CD4-positive, CD25-positive, alpha-beta regulatory T cell (primary cell): ENCODE measurements around the gene GALNT7. TPM values are rescaled to one million over a fixed set of nuclear protein-coding genes. Genes with fewer than 3 reads are reported as not detected.

Experiments
- ATAC-seq, 2 donors: fragments of 150-1000 bp; cut with Tn5 transposase; one replicate each; pipeline ENCODE4 v1.10.0; 2021; ENCODE audit warnings: low read depth in 2 of 2, moderate number of reproducible peaks in 2 of 2, moderate library complexity in 1 of 2
- DNase-seq, 3 donors: peaks; one replicate each; pipeline versions ENCODE4 v3.0.0 to v3.0.0-alpha.2; 2012 to 2022; ENCODE audit warnings: mixed read lengths in 1 of 3
- H3K27ac ChIP-seq: one replicate; pipeline ENCODE4 v1.7.0; 2013; ENCODE audit warnings: mild to moderate bottlenecking, low read length; ENCODE audit not compliant: insufficient read depth, poor library complexity, severe bottlenecking
- H3K27me3 ChIP-seq: one replicate; pipeline ENCODE4 v1.7.0; 2013; ENCODE audit warnings: low read length; ENCODE audit not compliant: control insufficient read depth, insufficient read depth
- H3K36me3 ChIP-seq: one replicate; pipeline ENCODE4 v1.7.0; 2013; ENCODE audit warnings: mild to moderate bottlenecking, low read length, moderate library complexity; ENCODE audit not compliant: control insufficient read depth, insufficient read depth
- H3K4me1 ChIP-seq: 2 replicates; pipeline ENCODE4 v1.7.0; 2013; ENCODE audit warnings: mild to moderate bottlenecking, low read length; ENCODE audit not compliant: insufficient read depth, control insufficient read depth, poor library complexity, severe bottlenecking
- H3K4me3 ChIP-seq: one replicate; pipeline ENCODE4 v1.7.0; 2013; ENCODE audit warnings: low read depth, mild to moderate bottlenecking, low read length, moderate library complexity
- H3K9me3 ChIP-seq, 2 experiments: 1 replicate in 1 of 2; 2 replicates in 1 of 2; pipeline ENCODE4 v1.7.0; 2013; ENCODE audit warnings: low read length in 2 of 2, mild to moderate bottlenecking in 1 of 2, moderate library complexity in 1 of 2; ENCODE audit not compliant: control insufficient read depth in 2 of 2
- H3K27ac Mint-ChIP-seq, 3 donors: one replicate each; pipeline ENCODE4 v1.8.0; 2020 to 2022; ENCODE audit warnings: mild to moderate bottlenecking in 3 of 3, mixed read lengths in 3 of 3, moderate library complexity in 2 of 3
- H3K27me3 Mint-ChIP-seq: one replicate; pipeline ENCODE4 v1.8.0; 2022; ENCODE audit warnings: mild to moderate bottlenecking, mixed read lengths
- H3K36me3 Mint-ChIP-seq: one replicate; pipeline ENCODE4 v1.8.0; 2020; ENCODE audit warnings: mixed read lengths
- H3K4me1 Mint-ChIP-seq, 4 donors: one replicate each; pipeline ENCODE4 v1.8.0; 2020 to 2022; ENCODE audit warnings: mixed read lengths in 4 of 4, mild to moderate bottlenecking in 1 of 4
- H3K4me3 Mint-ChIP-seq, 4 donors: one replicate each; pipeline ENCODE4 v1.8.0; 2020 to 2022; ENCODE audit warnings: mild to moderate bottlenecking in 4 of 4, mixed read lengths in 4 of 4, moderate library complexity in 3 of 4
- H3K9me3 Mint-ChIP-seq, 7 donors: one replicate each; pipeline ENCODE4 v1.8.0; 2020 to 2022; ENCODE audit warnings: mixed read lengths in 7 of 7, mild to moderate bottlenecking in 3 of 7, moderate library complexity in 2 of 7
- polyA plus RNA-seq, 4 donors: library from polyadenylated mRNA; unstranded; fragments of 300-500 nt; fragmentation: Illumina TruSeq; gene quantifications; one replicate each; pipeline ENCODE4 v1.2.3, GENCODE V29; 2021
- total RNA-seq: library from RNA; stranded (reverse); gene quantifications from one replicate; pipeline ENCODE4 v1.2.3, GENCODE V29; 2022

The GALNT7 gene
- total and polyA plus RNA-seq, 5 donors from 2014 or later: 13.0 to 19.5 (median 14.9) TPM

- no peak for DNase-seq
- Histone ChIP-seq H3K4me3 (no peak overlapping the region), H3K9me3 (no peaks in the 10 kb centered on the region), H3K27ac (no peak overlapping the region), H3K36me3 (peaks cover 2% of the 10 kb centered on the region), H3K27me3 (no peaks in the 10 kb centered on the region), H3K4me1 (no peaks in the 10 kb centered on the region)
- Mint-ChIP-seq H3K9me3 (no peaks in the 10 kb centered on the region), H3K4me3 (no peak overlapping the region), H3K27ac (no peak overlapping the region), H3K27me3 (no peaks in the 10 kb centered on the region), H3K4me1 (peaks cover 3 to 37% (median 14%) of the 10 kb centered on the region in 4 donors), H3K36me3 (peaks cover 16% of the 10 kb centered on the region)
- ATAC-seq: no peak
Observed at GRCh38 chr4:173248690-173249089, 80.1 kb downstream of the GALNT7 start.

- Mint-ChIP-seq H3K27me3 (no peaks in the 10 kb centered on the region), H3K9me3 (no peaks in the 10 kb centered on the region), H3K36me3 (peaks cover 12% of the 10 kb centered on the region), H3K4me1 (peaks cover 0 to 22% (median 13%) of the 10 kb centered on the region in 4 donors), H3K27ac (no peak overlapping the region), H3K4me3 (no peak overlapping the region)
- no peaks in the 10 kb centered on the region for H3K4me1 ChIP-seq
- DNase-seq (no peak), ATAC-seq (peak; percentile 28 to 37)
- no peaks in the 10 kb centered on the region for H3K27me3 ChIP-seq
- H3K9me3 ChIP-seq: no peaks in the 10 kb centered on the region
- peaks cover 2% of the 10 kb centered on the region for H3K36me3 ChIP-seq
- no peak overlapping the region for H3K4me3 ChIP-seq
- no peak overlapping the region for H3K27ac ChIP-seq
Observed at GRCh38 chr4:173252024-173252935, 83.7 kb downstream of the GALNT7 start.

- no peak for ATAC-seq
- H3K4me1 ChIP-seq: no peaks in the 10 kb centered on the region
- no peak overlapping the region for H3K27ac ChIP-seq
- H3K9me3 ChIP-seq: no peaks in the 10 kb centered on the region
- no peaks in the 10 kb centered on the region for H3K9me3 Mint-ChIP-seq
- peak overlapping the region in 2 of 3 donors; percentile 49 to 64 for H3K27ac Mint-ChIP-seq
- H3K36me3 Mint-ChIP-seq: peaks cover 8% of the 10 kb centered on the region
- H3K4me1 Mint-ChIP-seq: peaks cover 0 to 22% (median 17%) of the 10 kb centered on the region in 4 donors
- H3K27me3 Mint-ChIP-seq: no peaks in the 10 kb centered on the region
- H3K36me3 ChIP-seq: peaks cover 1% of the 10 kb centered on the region
- no peak for DNase-seq
- no peak overlapping the region for H3K4me3 Mint-ChIP-seq
- no peaks in the 10 kb centered on the region for H3K27me3 ChIP-seq
- no peak overlapping the region for H3K4me3 ChIP-seq
Observed at GRCh38 chr4:173253561-173253960, 85.0 kb downstream of the GALNT7 start.

GRCh38 chr4:173254646-173255045 is 86.0 kb downstream of the GALNT7 start:
- DNase-seq (no peak), ATAC-seq (no peak)
- Mint-ChIP-seq H3K4me1 (peaks cover 0 to 23% (median 17%) of the 10 kb centered on the region in 4 donors), H3K27me3 (no peaks in the 10 kb centered on the region), H3K4me3 (no peak overlapping the region), H3K27ac (no peak overlapping the region), H3K36me3 (peaks cover 14% of the 10 kb centered on the region), H3K9me3 (no peaks in the 10 kb centered on the region)
- no peaks in the 10 kb centered on the region for H3K4me1 ChIP-seq
- no peaks in the 10 kb centered on the region for H3K36me3 ChIP-seq
- no peak overlapping the region for H3K27ac ChIP-seq
- H3K9me3 ChIP-seq: no peaks in the 10 kb centered on the region
- H3K4me3 ChIP-seq: no peak overlapping the region
- H3K27me3 ChIP-seq: no peaks in the 10 kb centered on the region

GRCh38 chr4:173256825-173257224 is 88.2 kb downstream of the GALNT7 start:
- no peaks in the 10 kb centered on the region for H3K9me3 Mint-ChIP-seq
- no peak for DNase-seq

GRCh38 chr4:173257732-173258717 is 89.4 kb downstream of the GALNT7 start:
- peak overlapping the region in 1 of 3 donors; percentile 24 for H3K27ac Mint-ChIP-seq
- no peaks in the 10 kb centered on the region for H3K9me3 Mint-ChIP-seq
- ATAC-seq: peak; percentile 66 to 76

More at GRCh38 chr4:173256825-173257224, 88.2 kb downstream of the GALNT7 start:
- Mint-ChIP-seq H3K36me3 (peaks cover 10% of the 10 kb centered on the region), H3K27ac (no peak overlapping the region), H3K27me3 (no peaks in the 10 kb centered on the region), H3K4me3 (no peak overlapping the region), H3K4me1 (peaks cover 0 to 19% (median 15%) of the 10 kb centered on the region in 4 donors)
- H3K36me3 ChIP-seq: no peaks in the 10 kb centered on the region
- H3K4me3 ChIP-seq: no peak overlapping the region
- H3K27ac ChIP-seq: no peak overlapping the region
- ATAC-seq: no peak
- H3K4me1 ChIP-seq: no peaks in the 10 kb centered on the region
- H3K27me3 ChIP-seq: no peaks in the 10 kb centered on the region
- no peaks in the 10 kb centered on the region for H3K9me3 ChIP-seq

GRCh38 chr4:173258866-173259265 is 90.3 kb downstream of the GALNT7 start:
- Histone ChIP-seq H3K36me3 (no peaks in the 10 kb centered on the region), H3K27me3 (no peaks in the 10 kb centered on the region), H3K27ac (no peak overlapping the region), H3K4me1 (peaks cover under 1% of the 10 kb centered on the region), H3K4me3 (no peak overlapping the region), H3K9me3 (no peaks in the 10 kb centered on the region)
- Mint-ChIP-seq H3K36me3 (peaks cover 6% of the 10 kb centered on the region), H3K4me1 (peaks cover 1 to 20% (median 13%) of the 10 kb centered on the region in 4 donors), H3K9me3 (no peaks in the 10 kb centered on the region), H3K4me3 (no peak overlapping the region), H3K27ac (peak overlapping the region in 1 of 3 donors; percentile 24), H3K27me3 (no peaks in the 10 kb centered on the region)
- no peak for ATAC-seq
- no peak for DNase-seq

More at GRCh38 chr4:173257732-173258717, 89.4 kb downstream of the GALNT7 start:
- DNase-seq: peak; percentile 19 to 64 (median 50)
- no peaks in the 10 kb centered on the region for H3K36me3 ChIP-seq
- no peak overlapping the region for H3K4me3 ChIP-seq
- H3K9me3 ChIP-seq: no peaks in the 10 kb centered on the region
- no peak overlapping the region for H3K4me3 Mint-ChIP-seq
- no peaks in the 10 kb centered on the region for H3K27me3 Mint-ChIP-seq
- no peaks in the 10 kb centered on the region for H3K27me3 ChIP-seq
- H3K4me1 ChIP-seq: no peaks in the 10 kb centered on the region
- H3K36me3 Mint-ChIP-seq: peaks cover 10% of the 10 kb centered on the region
- peaks cover 0 to 19% (median 17%) of the 10 kb centered on the region in 4 donors for H3K4me1 Mint-ChIP-seq
- no peak overlapping the region for H3K27ac ChIP-seq
